ENCODE data around the gene SNAI3.

Gene SNAI3

GRCh38 chr16:88721815-88722755 is 35.8 kb upstream of the SNAI3 start:
- in situ Hi-C loops (cut with MboI; ENCODE audit: low sequenced_read_pairs), result no loop called here

- in situ Hi-C loops (cut with MboI; ENCODE audit: low sequenced_read_pairs), result no loop called here
Observed at GRCh38 chr16:88721236-88721635, 34.9 kb upstream of the SNAI3 start.

DNA sequence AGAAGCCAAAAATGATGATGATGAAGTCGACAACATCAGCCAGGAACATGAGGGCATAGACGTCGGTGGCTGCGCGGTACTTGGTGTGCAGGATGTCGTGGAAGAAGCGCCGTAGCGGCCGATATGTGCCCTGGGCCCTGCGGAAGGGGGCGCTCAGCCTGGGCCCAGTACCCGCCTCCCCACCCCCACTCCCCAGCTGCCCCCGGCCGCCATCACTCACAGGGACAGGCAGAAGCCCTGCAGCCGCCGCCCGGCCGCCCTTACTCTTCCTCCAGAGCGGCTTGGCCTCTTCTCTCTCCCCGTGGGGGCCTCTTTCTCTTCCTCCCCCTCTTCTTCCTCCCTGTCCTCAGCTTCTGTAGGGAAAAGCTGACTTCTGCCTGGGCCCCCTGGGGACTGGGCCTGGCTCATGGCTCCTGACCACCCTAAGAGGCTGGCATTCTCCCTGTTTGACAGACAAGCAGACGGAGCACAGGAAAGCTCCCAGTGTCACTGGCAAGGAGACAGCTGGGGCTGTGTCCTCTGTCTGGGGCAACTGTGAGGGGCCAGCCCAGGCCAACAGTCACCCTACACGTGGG is 34.2 kb upstream of the SNAI3 start:
- in situ Hi-C loops (cut with MboI; ENCODE audit: low sequenced_read_pairs), result no loop called here

DNA sequence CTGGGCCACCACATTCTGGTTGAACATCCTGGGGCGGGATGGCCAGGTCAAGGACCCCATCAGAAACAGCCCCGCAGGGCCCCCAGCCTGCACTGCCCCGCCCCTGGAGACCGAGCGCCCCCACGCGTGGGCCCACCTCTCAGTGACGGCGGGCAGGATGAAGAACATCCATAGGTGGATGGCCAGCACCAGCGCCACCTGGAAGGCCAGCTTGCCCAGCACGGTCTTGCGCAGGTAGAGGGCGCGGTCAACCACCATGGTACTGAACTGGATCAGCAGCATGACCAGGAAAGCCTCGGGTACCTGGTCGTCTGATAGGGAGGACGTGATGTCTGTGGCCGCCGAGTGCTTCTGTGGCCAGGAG is 33.6 kb upstream of the SNAI3 start:
- in situ Hi-C loops (cut with MboI; ENCODE audit: low sequenced_read_pairs), result no loop called here

GRCh38 chr16:88719267-88719932 is 33.1 kb upstream of the SNAI3 start:
- in situ Hi-C loops (cut with MboI; ENCODE audit: low sequenced_read_pairs), result no loop called here

DNA sequence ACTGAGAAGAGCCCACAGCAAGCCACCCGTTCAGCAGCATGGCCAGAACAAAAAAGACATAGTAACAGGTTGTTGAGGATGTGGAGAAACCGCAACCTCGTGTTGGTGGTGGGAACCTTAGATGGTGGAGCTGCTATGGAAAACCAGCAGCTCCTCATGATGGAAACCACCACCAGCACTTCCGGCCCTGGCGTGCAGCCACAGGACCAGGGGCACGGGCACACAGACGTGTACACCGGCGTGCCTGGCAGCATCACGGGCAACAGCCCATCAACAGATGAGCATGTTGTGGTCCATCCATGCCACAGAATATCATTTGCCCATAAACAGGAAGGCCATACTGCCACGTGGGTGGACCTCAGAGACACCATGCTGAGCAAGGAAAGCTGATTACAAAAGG is 31.9 kb upstream of the SNAI3 start:
- in situ Hi-C loops (cut with MboI; ENCODE audit: low sequenced_read_pairs), result no loop called here

GRCh38 chr16:88716601-88717001 is 30.3 kb upstream of the SNAI3 start:
- in situ Hi-C loops (cut with MboI; ENCODE audit: low sequenced_read_pairs), result no loop called here

- in situ Hi-C loops (cut with MboI; ENCODE audit: low sequenced_read_pairs), result no loop called here
Observed at GRCh38 chr16:88716201-88716600, 29.9 kb upstream of the SNAI3 start.

- in situ Hi-C loops (cut with MboI; ENCODE audit: low sequenced_read_pairs), result no loop called here
Observed at GRCh38 chr16:88715312-88716190, 29.2 kb upstream of the SNAI3 start.

DNA sequence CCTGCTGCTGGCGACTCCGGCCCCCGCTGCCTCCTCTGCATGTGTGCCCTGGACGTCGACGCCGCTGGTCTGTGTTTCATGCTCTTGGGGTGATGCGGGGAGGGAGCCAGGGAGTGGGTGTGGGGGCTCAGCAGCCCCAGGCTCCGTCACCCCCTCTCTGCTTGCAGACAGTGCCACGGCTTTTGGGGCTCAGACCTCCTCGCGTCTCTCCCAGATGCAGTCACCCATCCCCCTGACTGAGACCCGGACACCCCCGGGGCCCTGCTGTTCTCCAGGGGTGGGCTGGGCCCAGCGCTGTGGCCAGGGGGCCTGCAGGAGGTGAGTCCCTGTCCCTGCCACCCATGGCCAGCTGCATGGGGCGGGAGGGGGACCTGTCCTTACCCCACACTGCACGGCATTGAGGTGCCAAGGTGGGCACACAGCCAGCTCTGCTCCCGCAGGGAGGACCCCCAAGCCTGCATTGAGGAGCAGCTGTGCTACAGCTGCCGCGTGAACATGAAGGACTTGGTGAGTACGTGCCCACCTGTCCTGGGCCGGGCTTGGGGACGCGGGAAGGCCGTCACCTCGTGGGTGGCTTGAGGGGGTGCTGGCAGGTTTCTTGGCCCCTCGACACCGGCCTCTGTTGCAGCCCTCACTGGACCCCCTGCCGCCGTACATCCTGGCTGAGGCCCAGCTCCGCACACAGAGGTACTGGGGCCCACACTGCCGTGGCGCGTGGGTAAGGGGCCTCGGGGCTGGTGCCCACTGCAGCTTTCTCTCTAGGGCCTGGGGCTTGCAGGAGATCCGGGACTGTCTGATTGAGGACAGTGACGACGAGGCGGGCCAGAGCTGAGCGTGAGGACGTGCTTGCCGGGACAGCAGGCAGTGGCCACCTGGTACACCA is 28.4 kb upstream of the SNAI3 start:
- in situ Hi-C loops (cut with MboI; ENCODE audit: low sequenced_read_pairs), result no loop called here

DNA sequence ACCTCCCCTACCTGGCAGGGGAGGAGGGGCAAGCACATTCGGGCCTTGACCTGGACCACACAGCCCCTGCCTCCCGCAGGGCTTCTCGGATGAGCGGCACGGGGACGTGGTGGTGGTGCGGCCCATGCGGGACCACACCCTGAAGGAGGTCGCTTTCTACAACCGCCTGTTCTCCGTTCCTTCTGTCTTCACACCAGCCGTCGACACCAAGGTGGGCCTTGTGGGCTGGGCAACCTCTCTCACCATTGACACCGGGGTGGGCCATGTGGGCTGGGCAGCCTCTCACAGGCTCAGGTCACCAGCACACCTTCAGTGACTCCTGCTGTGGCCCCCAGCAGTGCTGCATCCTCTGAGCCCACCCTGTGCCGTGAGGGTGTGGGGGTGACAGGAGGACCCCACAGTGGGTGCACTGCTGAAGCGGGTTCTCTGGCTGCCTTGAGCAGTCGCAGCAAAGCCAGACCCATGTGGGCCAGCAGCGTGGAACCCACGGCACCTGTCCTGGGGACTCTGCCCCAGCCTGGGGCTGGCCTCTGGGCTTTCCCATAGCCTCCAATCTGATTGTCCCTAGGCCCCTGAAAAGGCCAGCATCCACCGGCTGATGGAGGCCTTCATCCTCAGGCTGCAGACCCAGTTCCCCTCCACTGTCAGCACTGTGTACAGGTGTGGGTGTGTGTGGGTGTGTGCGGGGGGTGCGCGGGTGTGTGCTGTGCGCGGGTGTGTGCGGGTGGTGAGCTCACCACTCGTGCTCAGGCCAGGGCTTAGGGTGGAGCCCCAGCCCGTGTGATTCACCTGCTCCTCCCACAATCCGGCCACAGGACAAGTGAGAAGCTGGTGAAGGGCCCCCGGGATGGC is 27.5 kb upstream of the SNAI3 start:
- in situ Hi-C loops (cut with MboI; ENCODE audit: low sequenced_read_pairs), result no loop called here

DNA sequence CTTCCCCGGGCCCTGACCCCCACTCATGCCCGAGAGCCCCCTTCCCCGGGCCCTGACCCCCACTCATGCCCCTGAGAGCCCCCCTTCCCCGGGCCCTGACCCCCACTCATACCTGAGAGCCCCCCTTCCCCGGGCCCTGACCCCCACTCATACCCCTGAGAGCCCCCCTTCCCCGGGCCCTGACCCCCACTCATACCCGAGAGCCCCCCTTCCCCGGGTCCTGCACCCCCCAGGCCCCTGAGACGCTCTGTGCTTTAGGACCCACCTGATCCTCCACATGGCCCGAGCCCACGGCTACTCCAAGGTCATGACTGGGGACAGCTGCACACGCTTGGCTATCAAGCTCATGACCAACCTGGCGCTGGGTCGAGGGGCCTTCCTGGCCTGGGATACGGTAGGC is 26.7 kb upstream of the SNAI3 start:
- in situ Hi-C loops (cut with MboI; ENCODE audit: low sequenced_read_pairs), result no loop called here

- in situ Hi-C loops (cut with MboI; ENCODE audit: low sequenced_read_pairs), result no loop called here
Observed at GRCh38 chr16:88712362-88712979, 26.2 kb upstream of the SNAI3 start.

DNA sequence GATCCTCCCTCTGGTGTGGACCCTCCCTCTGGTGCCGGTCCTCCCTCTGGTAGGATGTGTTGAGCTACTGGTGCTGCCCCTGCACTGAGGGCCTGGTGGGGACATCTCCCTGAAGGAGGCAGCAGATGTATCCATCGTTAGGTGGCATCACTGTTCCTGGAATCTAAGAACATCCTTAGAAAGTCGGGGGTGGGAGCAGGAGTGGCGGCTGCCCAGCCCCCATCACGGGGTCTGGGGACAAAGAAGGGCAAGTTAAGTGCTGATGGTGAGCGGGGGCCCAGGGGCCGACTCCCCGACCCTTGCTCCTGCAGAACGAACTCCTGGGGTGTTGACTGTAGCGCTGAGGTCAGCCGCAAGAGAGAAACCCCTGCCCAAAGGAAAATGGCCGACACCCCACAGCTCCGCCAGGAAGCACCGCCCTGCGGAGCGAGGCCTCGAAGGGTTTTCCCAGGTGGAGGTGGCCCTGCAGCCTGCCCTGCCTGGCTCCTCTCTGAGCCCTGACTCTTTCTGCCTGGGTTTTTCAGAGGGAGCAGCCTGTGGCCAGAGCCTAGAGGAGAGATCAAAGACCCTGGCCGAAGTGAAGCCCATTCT is 25.5 kb upstream of the SNAI3 start:
- in situ Hi-C loops (cut with MboI; ENCODE audit: low sequenced_read_pairs), result no loop called here

DNA sequence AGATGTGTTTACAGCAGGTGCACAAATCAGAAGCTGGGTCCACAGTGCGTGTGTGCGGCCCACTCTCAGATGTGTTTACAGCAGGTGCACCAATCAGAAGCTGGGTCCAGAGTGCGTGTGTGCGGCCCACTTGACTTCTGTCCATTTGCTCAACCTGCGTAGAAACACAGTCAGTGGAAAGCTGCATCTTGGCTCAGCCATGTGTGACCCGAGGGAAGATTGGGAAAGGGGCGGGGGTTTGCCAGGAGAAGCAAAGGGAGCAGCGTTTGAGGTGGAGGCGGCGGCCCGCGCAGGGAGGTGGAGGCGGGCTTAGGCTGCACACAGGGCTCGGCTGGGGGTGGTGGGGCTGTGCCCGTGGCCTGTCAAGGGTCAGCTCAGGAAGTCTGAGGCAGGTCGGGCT is 24.2 kb upstream of the SNAI3 start:
- in situ Hi-C loops (cut with MboI; ENCODE audit: low sequenced_read_pairs), result no loop called here

GRCh38 chr16:88706965-88707826 is 20.9 kb upstream of the SNAI3 start:
- in situ Hi-C loops (cut with MboI; ENCODE audit: low sequenced_read_pairs), result no loop called here

DNA sequence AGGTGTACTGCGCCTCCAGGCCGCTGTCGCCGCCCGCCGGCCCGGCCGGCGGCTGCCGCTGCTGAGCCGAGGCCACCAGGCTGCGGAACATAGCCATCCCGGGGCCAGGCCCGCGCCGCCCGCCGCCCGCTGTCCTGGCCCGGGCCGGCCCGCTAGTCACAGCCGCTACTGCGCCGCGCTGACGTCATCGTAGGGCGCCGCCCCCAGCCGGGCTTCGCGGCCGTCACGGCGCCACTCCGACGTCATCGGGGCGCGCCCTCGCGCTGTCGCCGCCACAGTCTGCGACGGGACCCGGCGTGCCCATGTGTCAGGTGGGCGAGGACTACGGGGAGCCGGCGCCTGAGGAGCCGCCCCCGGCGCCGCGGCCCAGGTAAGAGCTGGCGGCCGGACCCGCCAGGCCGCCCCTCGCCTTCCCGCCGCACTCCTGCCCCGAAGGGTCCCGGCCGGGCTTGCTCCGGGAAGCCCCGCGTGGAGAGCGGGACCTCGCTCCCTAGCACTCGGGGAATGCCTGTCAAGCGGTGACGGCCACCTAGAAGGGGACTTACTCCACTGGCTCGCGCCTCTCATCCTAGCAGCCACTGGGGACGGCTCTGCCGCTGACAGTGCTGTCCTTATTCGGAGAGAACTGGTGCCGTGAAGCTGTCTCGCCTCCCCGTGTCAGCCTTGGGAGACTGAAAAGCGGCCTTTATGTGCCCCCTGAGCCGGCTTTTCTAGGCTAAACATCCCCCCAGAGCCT is 20.1 kb upstream of the SNAI3 start, which contains the start of the genes CTU2 and RNF166:
Gene CTU2 (plus strand): TSS at position 275 of the 736 bp plus-strand sequence. CDS start 28 bp downstream, at position 303.
Gene RNF166 (minus strand): TSS at position 180 of the 736 bp plus-strand sequence. CDS start 83 bp downstream, at position 97.
- in situ Hi-C loops (cut with MboI; ENCODE audit: low sequenced_read_pairs), result no loop called here
